ENCODE measurements around the gene ELMOD3.

Gene ELMOD3

GRCh38 chr2:85415980-85416650 is 61.5 kb downstream of the ELMOD3 start:
- Histone ChIP-seq H3K23ac (ENCODE audit: low read length) (no peak overlapping the region), H2BK5ac (ENCODE audit: low read depth, low read length, poor library complexity) (no peak overlapping the region), H3K36me3 (ENCODE audit: control insufficient read depth in 1 of 2, insufficient read depth in 2 of 2, low read length in 2 of 2) (no peaks in the 10 kb centered on the region), H3K79me2 (ENCODE audit: control insufficient read depth, insufficient read depth, low read length, poor library complexity) (peaks cover 18% of the 10 kb centered on the region), H3K27me3 (ENCODE audit: insufficient read depth, low read length) (no peaks in the 10 kb centered on the region), H3K27ac (ENCODE audit: low read depth, low read length) (no peak overlapping the region), H3K4me1 (ENCODE audit: control insufficient read depth in 1 of 2, insufficient read depth in 2 of 2, low read length in 2 of 2) (peaks cover 23 to 24% of the 10 kb centered on the region in 2 experiments), H2BK12ac (ENCODE audit: low read length) (no peak overlapping the region), H3K4ac (ENCODE audit: low read depth, low read length) (no peak overlapping the region), H3K18ac (ENCODE audit: low read length) (no peak overlapping the region), H3K79me1 (ENCODE audit: low read length) (peaks cover 21% of the 10 kb centered on the region), H2AFZ (ENCODE audit: insufficient read depth, low read length, poor library complexity) (no peak overlapping the region), H2AK5ac (ENCODE audit: low read length) (no peak overlapping the region), H3K4me3 (ENCODE audit: low read depth, low read length) (no peak overlapping the region), H3K4me2 (ENCODE audit: low read length) (no peak overlapping the region), H4K8ac (ENCODE audit: low read depth, low read length) (no peak overlapping the region), H4K12ac (ENCODE audit: low read depth, low read length) (no peak overlapping the region), H3K9ac (ENCODE audit: low read length) (no peak overlapping the region), H2BK120ac (ENCODE audit: insufficient read depth, low read length, poor library complexity) (no peak overlapping the region), H4K91ac (ENCODE audit: low read depth, low read length) (no peak overlapping the region), H3K14ac (ENCODE audit: low read length) (no peak overlapping the region), H3K9me3 (ENCODE audit: insufficient read depth, low read depth, low read length) (no peaks in the 10 kb centered on the region)
- WGBS (ENCODE audit: extremely low coverage, insufficient coverage, insufficient read length): no CpG with 5 or more reads among the region's 12 CpGs
- peak in 1 of 2 donors; percentile 39 for DNase-seq

GRCh38 chr2:85418132-85419008 is 63.8 kb downstream of the ELMOD3 start, which contains the start of gene SH2D6:
TSS of gene SH2D6 (plus strand) at chr2:85418714. CDS start at chr2:85429466, 10,752 bp downstream.
- no peaks in the 10 kb centered on the region for H3K27me3 ChIP-seq (ENCODE audit: insufficient read depth, low read length)
- peaks cover 21% of the 10 kb centered on the region for H3K79me1 ChIP-seq (ENCODE audit: low read length)
- peak; percentile 85 to 89 for DNase-seq
- no peaks in the 10 kb centered on the region for H3K9me3 ChIP-seq (ENCODE audit: insufficient read depth, low read depth, low read length)
- H2BK5ac ChIP-seq (ENCODE audit: low read depth, low read length, poor library complexity): peak within 1 kb of the TSS; percentile 96
- peak within 1 kb of the TSS; percentile 98 for H2BK120ac ChIP-seq (ENCODE audit: insufficient read depth, low read length, poor library complexity)
- H3K4me2 ChIP-seq (ENCODE audit: low read length): peak within 1 kb of the TSS; percentile 71
- no CpG with 5 or more reads among the region's 57 CpGs for WGBS (ENCODE audit: extremely low coverage, insufficient coverage, insufficient read length)
- H3K4me3 ChIP-seq (ENCODE audit: low read depth, low read length): peak within 1 kb of the TSS; percentile 74
- peak within 1 kb of the TSS; percentile 98 for H2AFZ ChIP-seq (ENCODE audit: insufficient read depth, low read length, poor library complexity)
- H4K91ac ChIP-seq (ENCODE audit: low read depth, low read length): peak within 1 kb of the TSS; percentile 90
- H4K12ac ChIP-seq (ENCODE audit: low read depth, low read length): peak within 1 kb of the TSS; percentile 96
- no peaks in the 10 kb centered on the region for H3K36me3 ChIP-seq (ENCODE audit: control insufficient read depth in 1 of 2, insufficient read depth in 2 of 2, low read length in 2 of 2)
- H3K23ac ChIP-seq (ENCODE audit: low read length): no peak within 1 kb of the TSS
- peak within 1 kb of the TSS; percentile 97 for H4K8ac ChIP-seq (ENCODE audit: low read depth, low read length)
- H3K4ac ChIP-seq (ENCODE audit: low read depth, low read length): peak within 1 kb of the TSS; percentile 85
- H2BK12ac ChIP-seq (ENCODE audit: low read length): peak within 1 kb of the TSS; percentile 40
- peak within 1 kb of the TSS; percentile 61 for H3K9ac ChIP-seq (ENCODE audit: low read length)
- peak within 1 kb of the TSS; percentile 97 for H3K18ac ChIP-seq (ENCODE audit: low read length)
- peak within 1 kb of the TSS; percentile 99 for H2AK5ac ChIP-seq (ENCODE audit: low read length)
- peak within 1 kb of the TSS; percentile 97 for H3K14ac ChIP-seq (ENCODE audit: low read length)
- peak within 1 kb of the TSS; percentile 82 for H3K27ac ChIP-seq (ENCODE audit: low read depth, low read length)
- H3K4me1 ChIP-seq (ENCODE audit: control insufficient read depth in 1 of 2, insufficient read depth in 2 of 2, low read length in 2 of 2): peaks cover 17 to 19% of the 10 kb centered on the region in 2 experiments
- peaks cover 16% of the 10 kb centered on the region for H3K79me2 ChIP-seq (ENCODE audit: control insufficient read depth, insufficient read depth, low read length, poor library complexity)

- H4K8ac ChIP-seq (ENCODE audit: low read depth, low read length): peak overlapping the region; percentile 97
- peak overlapping the region; percentile 96 for H4K12ac ChIP-seq (ENCODE audit: low read depth, low read length)
- WGBS (ENCODE audit: extremely low coverage, insufficient coverage, insufficient read length): no CpG with 5 or more reads among the region's 17 CpGs
- peak overlapping the region; percentile 98 for H2BK120ac ChIP-seq (ENCODE audit: insufficient read depth, low read length, poor library complexity)
- no peak overlapping the region for H2BK12ac ChIP-seq (ENCODE audit: low read length)
- H3K27me3 ChIP-seq (ENCODE audit: insufficient read depth, low read length): no peaks in the 10 kb centered on the region
- H3K14ac ChIP-seq (ENCODE audit: low read length): peak overlapping the region; percentile 97
- no peaks in the 10 kb centered on the region for H3K9me3 ChIP-seq (ENCODE audit: insufficient read depth, low read depth, low read length)
- H3K36me3 ChIP-seq (ENCODE audit: control insufficient read depth in 1 of 2, insufficient read depth in 2 of 2, low read length in 2 of 2): no peaks in the 10 kb centered on the region
- peak overlapping the region; percentile 97 for H3K18ac ChIP-seq (ENCODE audit: low read length)
- DNase-seq: no peak
- peak overlapping the region; percentile 90 for H4K91ac ChIP-seq (ENCODE audit: low read depth, low read length)
- H3K79me2 ChIP-seq (ENCODE audit: control insufficient read depth, insufficient read depth, low read length, poor library complexity): peaks cover 10% of the 10 kb centered on the region
- peak overlapping the region; percentile 74 for H3K4me3 ChIP-seq (ENCODE audit: low read depth, low read length)
- peak overlapping the region; percentile 99 for H2AK5ac ChIP-seq (ENCODE audit: low read length)
- peak overlapping the region; percentile 71 for H3K4me2 ChIP-seq (ENCODE audit: low read length)
- peak overlapping the region; percentile 54 for H3K9ac ChIP-seq (ENCODE audit: low read length)
- H2AFZ ChIP-seq (ENCODE audit: insufficient read depth, low read length, poor library complexity): peak overlapping the region; percentile 98
- H3K4ac ChIP-seq (ENCODE audit: low read depth, low read length): peak overlapping the region; percentile 71
- H3K4me1 ChIP-seq (ENCODE audit: control insufficient read depth in 1 of 2, insufficient read depth in 2 of 2, low read length in 2 of 2): peaks cover 14 to 19% of the 10 kb centered on the region in 2 experiments
- peak overlapping the region; percentile 96 for H2BK5ac ChIP-seq (ENCODE audit: low read depth, low read length, poor library complexity)
- H3K79me1 ChIP-seq (ENCODE audit: low read length): peaks cover 16% of the 10 kb centered on the region
- no peak overlapping the region for H3K23ac ChIP-seq (ENCODE audit: low read length)
- peak overlapping the region; percentile 82 for H3K27ac ChIP-seq (ENCODE audit: low read depth, low read length)
Measured at GRCh38 chr2:85419009-85419675, 64.6 kb downstream of the ELMOD3 start.

Measured in trophoblast cell (in vitro differentiated cells and primary cell).